A549 (cell line): ENCODE measurements around the gene IGSF3.

Experiments
- CHD4 ChIP-seq: fragments of 200-600 bp; sonication (generic); IDR thresholded peaks from 2 replicates; pipeline ENCODE4 v1.6.1; 2016; ENCODE audit warnings: antibody characterized with exemption, mild to moderate bottlenecking, borderline replicate concordance
- EP300 ChIP-seq, 2 experiments: fragments of >200 bp; sonication (Bioruptor Twin); formaldehyde crosslinking; IDR thresholded peaks; 2 replicates in 1 of 2; 3 replicates in 1 of 2; pipeline ENCODE4 v1.6.1; 2016 to 2017
- ESRRA ChIP-seq: fragments of 150-350 bp; IDR thresholded peaks from 2 replicates; pipeline ENCODE4 v1.6.1; 2014; ENCODE audit warnings: mild to moderate bottlenecking, low read length, borderline replicate concordance
- POLR2A ChIP-seq: IDR thresholded peaks from 2 replicates; pipeline ENCODE4 v1.6.1; 2012; ENCODE audit warnings: mild to moderate bottlenecking, low read length
- RAD21 ChIP-seq, 2 experiments: fragments of >200 bp in 1 of 2; sonication (Bioruptor Twin) in 1 of 2; formaldehyde crosslinking in 1 of 2; IDR thresholded peaks in 1 of 2; conservative IDR thresholded peaks in 1 of 2; 2 replicates in 1 of 2; 3 replicates in 1 of 2; pipeline ENCODE4 v1.6.1; 2012 to 2018; ENCODE audit warnings: inconsistent platforms in 1 of 2
- RFX5 ChIP-seq: fragments of 450-650 bp; IDR thresholded peaks from 2 replicates; pipeline ENCODE4 v1.7.1; 2014; ENCODE audit warnings: antibody characterized with exemption, mild to moderate bottlenecking, moderate library complexity
- SMC3 ChIP-seq: fragments of >200 bp; sonication (Bioruptor Twin); formaldehyde crosslinking; IDR thresholded peaks from 3 replicates; pipeline ENCODE4 v1.6.1; 2018; ENCODE audit warnings: inconsistent platforms
- TF ChIP-seq, protein P1 (sequence below): fragments of 150-350 bp; IDR thresholded peaks from 2 replicates; pipeline ENCODE4 v1.6.1; 2014; ENCODE audit warnings: low read depth, mild to moderate bottlenecking, low read length
- TF ChIP-seq, protein P2 (sequence below): fragments of >200 bp; sonication (Bioruptor Twin); formaldehyde crosslinking; IDR thresholded peaks from 3 replicates; pipeline ENCODE4 v1.5.1; 2016
- TF ChIP-seq, protein P3 (sequence below): IDR thresholded peaks from 2 replicates; pipeline ENCODE4 v1.6.1; 2012
- TF ChIP-seq, protein P4 (sequence below): IDR thresholded peaks from 2 replicates; pipeline ENCODE4 v1.6.1; 2012
- TF ChIP-seq, protein P5 (sequence below): fragments of >200 bp; sonication (Bioruptor Twin); formaldehyde crosslinking; IDR thresholded peaks from 3 replicates; pipeline ENCODE4 v1.6.1; 2016

DNA sequence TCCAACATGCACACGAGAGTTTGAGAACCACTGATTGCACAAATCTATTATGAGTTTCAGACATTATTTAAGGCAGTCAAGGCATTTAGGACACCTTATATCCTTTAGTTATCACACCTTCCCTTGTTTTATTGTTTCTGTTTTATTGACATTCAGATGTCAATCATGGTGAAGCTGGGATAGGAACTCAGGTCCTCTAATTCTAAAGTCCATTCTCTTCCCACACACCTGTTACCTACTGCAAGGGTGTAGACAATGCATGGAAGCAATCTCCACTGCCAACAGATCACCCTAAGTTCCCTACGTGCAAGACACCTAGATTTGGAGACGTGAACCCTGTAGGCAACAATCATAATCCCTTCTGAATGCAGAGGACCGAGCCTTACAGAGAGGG, 2.6 kb downstream of the IGSF3 start:
- TF ChIP-seq, protein P1, sequence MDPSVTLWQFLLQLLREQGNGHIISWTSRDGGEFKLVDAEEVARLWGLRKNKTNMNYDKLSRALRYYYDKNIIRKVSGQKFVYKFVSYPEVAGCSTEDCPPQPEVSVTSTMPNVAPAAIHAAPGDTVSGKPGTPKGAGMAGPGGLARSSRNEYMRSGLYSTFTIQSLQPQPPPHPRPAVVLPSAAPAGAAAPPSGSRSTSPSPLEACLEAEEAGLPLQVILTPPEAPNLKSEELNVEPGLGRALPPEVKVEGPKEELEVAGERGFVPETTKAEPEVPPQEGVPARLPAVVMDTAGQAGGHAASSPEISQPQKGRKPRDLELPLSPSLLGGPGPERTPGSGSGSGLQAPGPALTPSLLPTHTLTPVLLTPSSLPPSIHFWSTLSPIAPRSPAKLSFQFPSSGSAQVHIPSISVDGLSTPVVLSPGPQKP: no peak
- TF ChIP-seq, protein P2, sequence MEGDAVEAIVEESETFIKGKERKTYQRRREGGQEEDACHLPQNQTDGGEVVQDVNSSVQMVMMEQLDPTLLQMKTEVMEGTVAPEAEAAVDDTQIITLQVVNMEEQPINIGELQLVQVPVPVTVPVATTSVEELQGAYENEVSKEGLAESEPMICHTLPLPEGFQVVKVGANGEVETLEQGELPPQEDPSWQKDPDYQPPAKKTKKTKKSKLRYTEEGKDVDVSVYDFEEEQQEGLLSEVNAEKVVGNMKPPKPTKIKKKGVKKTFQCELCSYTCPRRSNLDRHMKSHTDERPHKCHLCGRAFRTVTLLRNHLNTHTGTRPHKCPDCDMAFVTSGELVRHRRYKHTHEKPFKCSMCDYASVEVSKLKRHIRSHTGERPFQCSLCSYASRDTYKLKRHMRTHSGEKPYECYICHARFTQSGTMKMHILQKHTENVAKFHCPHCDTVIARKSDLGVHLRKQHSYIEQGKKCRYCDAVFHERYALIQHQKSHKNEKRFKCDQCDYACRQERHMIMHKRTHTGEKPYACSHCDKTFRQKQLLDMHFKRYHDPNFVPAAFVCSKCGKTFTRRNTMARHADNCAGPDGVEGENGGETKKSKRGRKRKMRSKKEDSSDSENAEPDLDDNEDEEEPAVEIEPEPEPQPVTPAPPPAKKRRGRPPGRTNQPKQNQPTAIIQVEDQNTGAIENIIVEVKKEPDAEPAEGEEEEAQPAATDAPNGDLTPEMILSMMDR: no peak
- TF ChIP-seq EP300 (IDR thresholded peaks at IDR 0.05) (no peak), CHD4 (no peak), POLR2A (no peak), ESRRA (no peak), SMC3 (no peak), RFX5 (no peak), RAD21 (conservative IDR thresholded peaks at IDR 0.05 in 1 of 2, IDR thresholded peaks at IDR 0.05 in 1 of 2) (no peak)
- TF ChIP-seq, protein P3, sequence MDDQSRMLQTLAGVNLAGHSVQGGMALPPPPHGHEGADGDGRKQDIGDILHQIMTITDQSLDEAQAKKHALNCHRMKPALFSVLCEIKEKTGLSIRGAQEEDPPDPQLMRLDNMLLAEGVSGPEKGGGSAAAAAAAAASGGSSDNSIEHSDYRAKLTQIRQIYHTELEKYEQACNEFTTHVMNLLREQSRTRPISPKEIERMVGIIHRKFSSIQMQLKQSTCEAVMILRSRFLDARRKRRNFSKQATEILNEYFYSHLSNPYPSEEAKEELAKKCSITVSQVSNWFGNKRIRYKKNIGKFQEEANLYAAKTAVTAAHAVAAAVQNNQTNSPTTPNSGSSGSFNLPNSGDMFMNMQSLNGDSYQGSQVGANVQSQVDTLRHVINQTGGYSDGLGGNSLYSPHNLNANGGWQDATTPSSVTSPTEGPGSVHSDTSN: no peak
- TF ChIP-seq, protein P4, sequence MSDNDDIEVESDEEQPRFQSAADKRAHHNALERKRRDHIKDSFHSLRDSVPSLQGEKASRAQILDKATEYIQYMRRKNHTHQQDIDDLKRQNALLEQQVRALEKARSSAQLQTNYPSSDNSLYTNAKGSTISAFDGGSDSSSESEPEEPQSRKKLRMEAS: no peak
- TF ChIP-seq, protein P5, sequence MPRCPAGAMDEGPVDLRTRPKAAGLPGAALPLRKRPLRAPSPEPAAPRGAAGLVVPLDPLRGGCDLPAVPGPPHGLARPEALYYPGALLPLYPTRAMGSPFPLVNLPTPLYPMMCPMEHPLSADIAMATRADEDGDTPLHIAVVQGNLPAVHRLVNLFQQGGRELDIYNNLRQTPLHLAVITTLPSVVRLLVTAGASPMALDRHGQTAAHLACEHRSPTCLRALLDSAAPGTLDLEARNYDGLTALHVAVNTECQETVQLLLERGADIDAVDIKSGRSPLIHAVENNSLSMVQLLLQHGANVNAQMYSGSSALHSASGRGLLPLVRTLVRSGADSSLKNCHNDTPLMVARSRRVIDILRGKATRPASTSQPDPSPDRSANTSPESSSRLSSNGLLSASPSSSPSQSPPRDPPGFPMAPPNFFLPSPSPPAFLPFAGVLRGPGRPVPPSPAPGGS: no peak
